ENCODE data around the gene MRNIP. TPM values are rescaled to one million over a fixed set of nuclear protein-coding genes. Genes with fewer than 3 reads are reported as not detected.

Gene MRNIP
- total and polyA plus RNA-seq, 4 donors = 5.4 to 12.0 (median 7.3) TPM

GRCh38 chr5:179882338-179882737 lies 23.7 kb upstream of the MRNIP start:
- no peak for DNase-seq (ENCODE audit: low spot score)
- H3K27ac ChIP-seq (ENCODE audit: low read depth in 1 of 2, low read length in 2 of 2) = no peak overlapping the region
- H3K36me3 ChIP-seq (ENCODE audit: control insufficient read depth in 4 of 4, insufficient read depth in 3 of 4, low read depth in 1 of 4, low read length in 3 of 4) = peaks cover 2 to 60% (median 36%) of the 10 kb centered on the region in 4 donors
- TF ChIP-seq, protein P1, sequence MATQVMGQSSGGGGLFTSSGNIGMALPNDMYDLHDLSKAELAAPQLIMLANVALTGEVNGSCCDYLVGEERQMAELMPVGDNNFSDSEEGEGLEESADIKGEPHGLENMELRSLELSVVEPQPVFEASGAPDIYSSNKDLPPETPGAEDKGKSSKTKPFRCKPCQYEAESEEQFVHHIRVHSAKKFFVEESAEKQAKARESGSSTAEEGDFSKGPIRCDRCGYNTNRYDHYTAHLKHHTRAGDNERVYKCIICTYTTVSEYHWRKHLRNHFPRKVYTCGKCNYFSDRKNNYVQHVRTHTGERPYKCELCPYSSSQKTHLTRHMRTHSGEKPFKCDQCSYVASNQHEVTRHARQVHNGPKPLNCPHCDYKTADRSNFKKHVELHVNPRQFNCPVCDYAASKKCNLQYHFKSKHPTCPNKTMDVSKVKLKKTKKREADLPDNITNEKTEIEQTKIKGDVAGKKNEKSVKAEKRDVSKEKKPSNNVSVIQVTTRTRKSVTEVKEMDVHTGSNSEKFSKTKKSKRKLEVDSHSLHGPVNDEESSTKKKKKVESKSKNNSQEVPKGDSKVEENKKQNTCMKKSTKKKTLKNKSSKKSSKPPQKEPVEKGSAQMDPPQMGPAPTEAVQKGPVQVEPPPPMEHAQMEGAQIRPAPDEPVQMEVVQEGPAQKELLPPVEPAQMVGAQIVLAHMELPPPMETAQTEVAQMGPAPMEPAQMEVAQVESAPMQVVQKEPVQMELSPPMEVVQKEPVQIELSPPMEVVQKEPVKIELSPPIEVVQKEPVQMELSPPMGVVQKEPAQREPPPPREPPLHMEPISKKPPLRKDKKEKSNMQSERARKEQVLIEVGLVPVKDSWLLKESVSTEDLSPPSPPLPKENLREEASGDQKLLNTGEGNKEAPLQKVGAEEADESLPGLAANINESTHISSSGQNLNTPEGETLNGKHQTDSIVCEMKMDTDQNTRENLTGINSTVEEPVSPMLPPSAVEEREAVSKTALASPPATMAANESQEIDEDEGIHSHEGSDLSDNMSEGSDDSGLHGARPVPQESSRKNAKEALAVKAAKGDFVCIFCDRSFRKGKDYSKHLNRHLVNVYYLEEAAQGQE (IDR thresholded peaks at IDR 0.05) = no peak
- TF ChIP-seq JUND (IDR thresholded peaks at IDR 0.05) (no peak), RXRA (IDR thresholded peaks at IDR 0.05) (no peak)
- H3K4me3 ChIP-seq (ENCODE audit: low read depth in 1 of 3, low read length in 3 of 3) = no peak overlapping the region
- no peaks in the 10 kb centered on the region for H3K27me3 ChIP-seq (ENCODE audit: control insufficient read depth in 4 of 4, insufficient read depth in 4 of 4, low read length in 3 of 4)
- H3K9ac ChIP-seq (ENCODE audit: low read depth in 1 of 2, low read length in 2 of 2) = no peak overlapping the region
- peaks cover 5 to 11% (median 8%) of the 10 kb centered on the region in 4 donors for H3K9me3 ChIP-seq (ENCODE audit: control insufficient read depth in 4 of 4, low read length in 3 of 4)
- H3K4me1 ChIP-seq (ENCODE audit: control insufficient read depth in 4 of 4, insufficient read depth in 4 of 4, low read length in 3 of 4) = no peaks in the 10 kb centered on the region
- 87% methylated on average over 4 of the region's 4 CpGs for WGBS

GRCh38 chr5:179880848-179881590 lies 22.4 kb upstream of the MRNIP start:
- Histone ChIP-seq H3K36me3 (ENCODE audit: control insufficient read depth in 4 of 4, insufficient read depth in 3 of 4, low read depth in 1 of 4, low read length in 3 of 4) (peaks cover 7 to 56% (median 29%) of the 10 kb centered on the region in 4 donors), H3K4me1 (ENCODE audit: control insufficient read depth in 4 of 4, insufficient read depth in 4 of 4, low read length in 3 of 4) (no peaks in the 10 kb centered on the region), H3K9ac (ENCODE audit: low read depth in 1 of 2, low read length in 2 of 2) (no peak overlapping the region), H3K27me3 (ENCODE audit: control insufficient read depth in 4 of 4, insufficient read depth in 4 of 4, low read length in 3 of 4) (no peaks in the 10 kb centered on the region), H3K9me3 (ENCODE audit: control insufficient read depth in 4 of 4, low read length in 3 of 4) (peaks cover 5 to 11% (median 8%) of the 10 kb centered on the region in 4 donors), H3K4me3 (ENCODE audit: low read depth in 1 of 3, low read length in 3 of 3) (no peak overlapping the region), H3K27ac (ENCODE audit: low read depth in 1 of 2, low read length in 2 of 2) (no peak overlapping the region)
- no peak for DNase-seq (ENCODE audit: low spot score)
- TF ChIP-seq CTCF (IDR thresholded peaks at IDR 0.05; ENCODE audit: low read depth, low read length, missing input control) (no peak), RXRA (IDR thresholded peaks at IDR 0.05) (no peak), YY1 (IDR thresholded peaks at IDR 0.05) (no peak), FOXA2 (IDR thresholded peaks at IDR 0.05) (no peak), TAF1 (conservative IDR thresholded peaks at IDR 0.05) (no peak), EGR1 (IDR thresholded peaks at IDR 0.05; ENCODE audit: low read depth in 2 of 2) (no peak), NR2F2 (IDR thresholded peaks at IDR 0.05) (no peak), RAD21 (IDR thresholded peaks at IDR 0.05) (no peak), HNF4G (IDR thresholded peaks at IDR 0.05) (no peak), GABPA (IDR thresholded peaks at IDR 0.05 in 1 of 2, conservative IDR thresholded peaks at IDR 0.05 in 1 of 2) (no peak), JUND (IDR thresholded peaks at IDR 0.05) (no peak), FOXA1 (IDR thresholded peaks at IDR 0.05) (no peak), HNF4A (conservative IDR thresholded peaks at IDR 0.05) (no peak)
- TF ChIP-seq, protein P2, sequence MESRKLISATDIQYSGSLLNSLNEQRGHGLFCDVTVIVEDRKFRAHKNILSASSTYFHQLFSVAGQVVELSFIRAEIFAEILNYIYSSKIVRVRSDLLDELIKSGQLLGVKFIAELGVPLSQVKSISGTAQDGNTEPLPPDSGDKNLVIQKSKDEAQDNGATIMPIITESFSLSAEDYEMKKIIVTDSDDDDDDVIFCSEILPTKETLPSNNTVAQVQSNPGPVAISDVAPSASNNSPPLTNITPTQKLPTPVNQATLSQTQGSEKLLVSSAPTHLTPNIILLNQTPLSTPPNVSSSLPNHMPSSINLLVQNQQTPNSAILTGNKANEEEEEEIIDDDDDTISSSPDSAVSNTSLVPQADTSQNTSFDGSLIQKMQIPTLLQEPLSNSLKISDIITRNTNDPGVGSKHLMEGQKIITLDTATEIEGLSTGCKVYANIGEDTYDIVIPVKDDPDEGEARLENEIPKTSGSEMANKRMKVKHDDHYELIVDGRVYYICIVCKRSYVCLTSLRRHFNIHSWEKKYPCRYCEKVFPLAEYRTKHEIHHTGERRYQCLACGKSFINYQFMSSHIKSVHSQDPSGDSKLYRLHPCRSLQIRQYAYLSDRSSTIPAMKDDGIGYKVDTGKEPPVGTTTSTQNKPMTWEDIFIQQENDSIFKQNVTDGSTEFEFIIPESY (IDR thresholded peaks at IDR 0.05) = no peak
- TF ChIP-seq, protein P1 (IDR thresholded peaks at IDR 0.05) = no peak
- WGBS = 93% methylated on average over 25 of the region's 25 CpGs
